Measurements from ENCODE around the gene SPATA16.

DNA sequence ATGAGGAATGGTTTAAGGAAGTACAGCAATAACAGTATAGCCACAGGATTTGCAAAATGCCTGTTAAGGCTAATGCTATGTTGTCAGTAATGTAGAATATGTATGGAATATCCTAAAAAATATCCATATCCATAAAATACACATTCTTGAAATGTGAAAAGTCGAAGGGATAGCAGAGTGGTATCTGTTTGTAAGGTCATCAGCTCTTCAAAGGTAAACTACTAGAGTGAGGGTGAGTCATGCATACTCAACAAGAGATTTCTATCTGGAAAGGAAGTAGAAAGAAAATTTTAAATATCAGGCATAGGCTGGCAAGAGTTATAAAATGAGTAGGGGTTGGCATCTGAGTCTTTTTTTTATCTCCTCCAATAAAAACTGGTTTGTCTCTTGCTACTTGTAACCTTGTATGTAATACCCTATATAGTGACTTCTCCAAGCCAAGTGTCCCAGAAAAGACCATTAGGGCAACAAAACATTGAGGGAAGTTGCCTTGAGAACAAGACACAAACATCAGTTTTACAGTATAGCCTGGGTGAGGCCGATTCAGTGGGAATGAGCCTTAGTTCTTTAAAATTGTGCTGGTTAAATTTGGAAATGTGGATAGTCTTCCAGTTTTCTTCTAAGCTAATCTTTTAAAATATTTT, 103.1 kb downstream of the SPATA16 start:
- TF ChIP-seq, protein P1, sequence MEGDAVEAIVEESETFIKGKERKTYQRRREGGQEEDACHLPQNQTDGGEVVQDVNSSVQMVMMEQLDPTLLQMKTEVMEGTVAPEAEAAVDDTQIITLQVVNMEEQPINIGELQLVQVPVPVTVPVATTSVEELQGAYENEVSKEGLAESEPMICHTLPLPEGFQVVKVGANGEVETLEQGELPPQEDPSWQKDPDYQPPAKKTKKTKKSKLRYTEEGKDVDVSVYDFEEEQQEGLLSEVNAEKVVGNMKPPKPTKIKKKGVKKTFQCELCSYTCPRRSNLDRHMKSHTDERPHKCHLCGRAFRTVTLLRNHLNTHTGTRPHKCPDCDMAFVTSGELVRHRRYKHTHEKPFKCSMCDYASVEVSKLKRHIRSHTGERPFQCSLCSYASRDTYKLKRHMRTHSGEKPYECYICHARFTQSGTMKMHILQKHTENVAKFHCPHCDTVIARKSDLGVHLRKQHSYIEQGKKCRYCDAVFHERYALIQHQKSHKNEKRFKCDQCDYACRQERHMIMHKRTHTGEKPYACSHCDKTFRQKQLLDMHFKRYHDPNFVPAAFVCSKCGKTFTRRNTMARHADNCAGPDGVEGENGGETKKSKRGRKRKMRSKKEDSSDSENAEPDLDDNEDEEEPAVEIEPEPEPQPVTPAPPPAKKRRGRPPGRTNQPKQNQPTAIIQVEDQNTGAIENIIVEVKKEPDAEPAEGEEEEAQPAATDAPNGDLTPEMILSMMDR (conservative IDR thresholded peaks at IDR 0.05; ENCODE audit: low read length), result no peak
- no peak for TF ChIP-seq EZH2phosphoT487 (IDR thresholded peaks at IDR 0.05; ENCODE audit: borderline replicate concordance)

Data from Loucy (cell line).